Bronchial epithelial cell (primary cell): ENCODE measurements around the gene DNAJB5. TPM values are rescaled to one million over a fixed set of nuclear protein-coding genes. Genes with fewer than 3 reads are reported as not detected.
"Not testable (repeated sequence)": the region's sequence is repeated elsewhere in the genome, so short reads cannot be mapped to it uniquely, and the experiment has no call there.

Source experiments
- DNase-seq: peaks from one replicate; pipeline ENCODE4 v3.0.0-alpha.2; 2010; ENCODE audit warnings: low read depth
- FAIRE-seq: peaks from 2 replicates; lab custom pipeline; 2011; peaks lifted over from hg19 to GRCh38; lab: Jason Lieb, UNC
- H3K27me3 ChIP-seq: 2 replicates; pipeline ENCODE4 v1.5.1; 2011; ENCODE audit warnings: low read length; ENCODE audit not compliant: control insufficient read depth, insufficient read depth
- H3K36me3 ChIP-seq: 2 replicates; pipeline ENCODE4 v1.5.1; 2011; ENCODE audit warnings: low read length; ENCODE audit not compliant: control insufficient read depth, insufficient read depth
- H3K4me3 ChIP-seq: 2 replicates; pipeline ENCODE4 v1.5.1; 2011; ENCODE audit warnings: mild to moderate bottlenecking, low read depth, low read length, control low read depth
- total RNA-seq: library from RNA; depleted of rRNA; stranded (reverse); fragments of >200 nt; gene quantifications from 2 replicates; pipeline ENCODE4 v1.2.1, GENCODE V29; 2014
- TF ChIP-seq, protein P1 (sequence below): IDR thresholded peaks from 2 replicates; pipeline ENCODE4 v1.5.1; 2011; ENCODE audit warnings: mild to moderate bottlenecking, moderate library complexity, low read length, control low read depth, inconsistent platforms; ENCODE audit not compliant: insufficient read depth, severe bottlenecking

DNAJB5 gene
- total RNA-seq, 1 donor from 2014 or later: 8.2 TPM

DNA sequence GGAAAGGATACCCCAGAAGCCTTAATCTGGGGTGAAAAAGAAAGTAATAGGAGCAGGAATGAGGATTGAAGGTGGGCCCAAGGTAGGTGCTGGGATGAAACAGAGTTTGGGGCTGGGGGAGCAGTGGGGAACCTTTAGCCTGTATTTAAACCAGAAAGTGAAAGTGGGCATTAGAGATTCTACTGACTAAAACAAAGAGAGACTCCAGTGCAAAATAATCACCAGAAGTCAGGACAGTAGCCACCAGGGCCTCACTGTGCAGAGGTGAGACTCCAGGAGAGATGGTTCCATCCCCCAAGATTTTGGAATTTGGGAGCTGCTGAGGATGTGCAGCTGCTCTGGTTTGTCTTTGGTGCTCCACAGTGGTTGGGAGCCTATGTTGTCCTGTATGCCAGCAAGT, 13.1 kb downstream of the DNAJB5 start:
- DNase-seq (no peak), FAIRE-seq (no peak)
- Histone ChIP-seq H3K36me3 (no peaks in the 10 kb centered on the region), H3K4me3 (no peak overlapping the region), H3K27me3 (no peaks in the 10 kb centered on the region)
- TF ChIP-seq, protein P1, sequence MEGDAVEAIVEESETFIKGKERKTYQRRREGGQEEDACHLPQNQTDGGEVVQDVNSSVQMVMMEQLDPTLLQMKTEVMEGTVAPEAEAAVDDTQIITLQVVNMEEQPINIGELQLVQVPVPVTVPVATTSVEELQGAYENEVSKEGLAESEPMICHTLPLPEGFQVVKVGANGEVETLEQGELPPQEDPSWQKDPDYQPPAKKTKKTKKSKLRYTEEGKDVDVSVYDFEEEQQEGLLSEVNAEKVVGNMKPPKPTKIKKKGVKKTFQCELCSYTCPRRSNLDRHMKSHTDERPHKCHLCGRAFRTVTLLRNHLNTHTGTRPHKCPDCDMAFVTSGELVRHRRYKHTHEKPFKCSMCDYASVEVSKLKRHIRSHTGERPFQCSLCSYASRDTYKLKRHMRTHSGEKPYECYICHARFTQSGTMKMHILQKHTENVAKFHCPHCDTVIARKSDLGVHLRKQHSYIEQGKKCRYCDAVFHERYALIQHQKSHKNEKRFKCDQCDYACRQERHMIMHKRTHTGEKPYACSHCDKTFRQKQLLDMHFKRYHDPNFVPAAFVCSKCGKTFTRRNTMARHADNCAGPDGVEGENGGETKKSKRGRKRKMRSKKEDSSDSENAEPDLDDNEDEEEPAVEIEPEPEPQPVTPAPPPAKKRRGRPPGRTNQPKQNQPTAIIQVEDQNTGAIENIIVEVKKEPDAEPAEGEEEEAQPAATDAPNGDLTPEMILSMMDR: no peak

DNA sequence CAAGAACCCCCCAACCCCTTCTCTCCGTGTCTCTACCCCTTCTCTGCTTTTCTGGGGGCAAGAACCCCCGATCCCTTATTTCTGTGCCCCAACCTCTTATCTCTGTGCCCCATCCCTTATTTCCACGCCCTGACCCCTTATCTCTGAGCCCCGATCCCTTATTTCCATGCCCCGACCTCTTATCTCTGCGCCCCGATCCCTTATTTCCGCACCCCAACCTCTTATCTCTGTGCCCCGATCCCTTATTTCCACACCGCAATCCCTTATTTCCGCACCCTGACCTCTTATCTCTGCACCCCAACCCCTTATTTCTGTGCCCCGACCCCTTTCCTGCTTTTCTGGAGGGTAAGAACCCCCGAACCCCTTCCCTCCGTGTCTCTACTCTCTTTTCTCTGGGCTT, 14.8 kb downstream of the DNAJB5 start:
- not testable (repeated sequence) for H3K36me3 ChIP-seq, H3K27me3 ChIP-seq, FAIRE-seq, H3K4me3 ChIP-seq, DNase-seq

DNA sequence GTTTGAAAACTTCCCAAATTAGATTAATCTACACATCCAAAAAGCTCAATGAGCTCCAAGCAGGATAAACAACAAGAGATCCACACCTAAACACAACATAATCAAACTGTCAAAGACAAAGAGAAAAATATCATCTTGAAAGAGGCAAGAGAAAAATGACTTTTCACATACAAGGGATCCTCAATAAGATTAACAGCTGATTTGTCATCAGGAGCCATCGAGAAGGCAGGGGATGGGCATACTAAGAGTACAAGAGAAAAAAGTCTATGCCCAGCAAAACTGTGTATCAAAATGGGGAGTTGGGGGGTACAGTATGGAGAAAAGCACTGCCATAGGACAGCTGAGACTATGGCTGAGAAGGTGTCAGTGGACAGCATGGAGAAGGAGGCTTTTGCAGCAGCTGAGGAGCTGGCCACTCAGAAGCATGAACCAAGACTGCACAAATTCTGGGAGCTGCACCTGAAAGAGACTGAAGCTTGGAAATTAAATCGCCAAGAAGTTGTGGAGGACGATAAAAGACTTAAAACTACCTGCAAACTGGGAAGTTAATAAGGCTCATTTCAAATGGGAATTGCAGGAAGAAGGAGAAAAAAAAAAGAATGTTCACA, 20.9 kb downstream of the DNAJB5 start:
- DNase-seq: no peak
- Histone ChIP-seq H3K4me3 (no peak overlapping the region), H3K27me3 (no peaks in the 10 kb centered on the region), H3K36me3 (no peaks in the 10 kb centered on the region)
- no peak for FAIRE-seq
- TF ChIP-seq, protein P1: no peak

DNA sequence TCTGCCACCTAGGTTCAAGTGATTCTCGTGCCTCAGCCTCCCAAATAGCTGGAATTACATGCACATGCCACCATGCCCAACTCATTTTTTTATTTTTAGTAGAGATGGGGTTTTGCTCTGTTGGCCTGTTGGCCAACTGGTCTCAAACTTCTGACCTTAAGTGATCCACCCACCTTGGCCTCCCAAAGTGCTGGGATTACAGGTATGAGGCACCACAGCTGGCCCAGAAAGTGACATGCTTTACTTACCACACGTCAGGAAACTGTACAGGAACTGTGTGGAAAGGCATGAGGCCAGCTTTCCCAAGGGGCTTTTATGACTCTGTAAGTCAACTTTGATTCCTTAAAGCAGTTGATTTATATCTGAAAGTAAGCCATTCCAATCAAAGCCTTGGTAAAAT, 25.0 kb downstream of the DNAJB5 start:
- DNase-seq: no peak
- FAIRE-seq: no peak
- H3K27me3 ChIP-seq: no peaks in the 10 kb centered on the region
- TF ChIP-seq, protein P1: no peak
- no peak overlapping the region for H3K4me3 ChIP-seq
- no peaks in the 10 kb centered on the region for H3K36me3 ChIP-seq

DNA sequence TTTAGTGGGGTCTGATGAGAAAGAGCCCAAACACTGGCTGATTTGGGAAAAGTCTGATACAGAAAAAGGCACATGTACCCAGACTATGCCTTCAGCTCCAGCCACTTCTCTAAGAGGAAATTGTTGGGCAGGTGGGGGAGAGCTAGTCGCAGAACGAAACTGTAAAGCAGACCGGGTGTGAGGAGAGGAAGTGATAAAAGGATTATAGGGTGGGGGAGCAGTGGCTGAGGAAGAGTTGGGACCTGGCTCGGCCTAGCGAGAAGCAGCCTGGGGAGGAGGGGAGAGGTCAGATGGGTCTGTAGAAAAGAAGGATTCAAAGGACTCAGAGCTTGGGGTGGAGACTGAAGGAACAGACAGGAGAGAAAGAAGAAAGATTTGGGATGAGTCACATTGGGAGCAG, 33.9 kb downstream of the DNAJB5 start:
- not testable (repeated sequence) for FAIRE-seq

DNA sequence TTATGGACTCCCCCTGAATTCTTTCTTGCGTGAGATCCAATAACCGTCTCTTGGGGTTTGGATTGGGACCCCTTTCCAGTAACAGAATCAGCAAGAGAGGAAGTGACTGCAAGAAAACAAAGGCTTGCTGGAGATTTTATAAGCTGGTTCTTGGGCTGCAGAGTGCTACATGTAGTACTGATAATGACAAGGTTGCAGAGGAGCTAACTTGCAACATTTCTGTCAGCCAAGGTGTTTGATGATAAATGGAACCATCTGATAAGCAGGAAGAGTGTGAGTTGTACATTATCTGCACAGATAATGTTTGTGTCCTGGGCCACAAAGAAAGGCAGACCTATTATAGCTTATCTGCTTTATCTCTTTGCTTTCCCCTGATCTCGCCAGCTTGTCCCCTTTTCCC, 37.1 kb downstream of the DNAJB5 start:
- TF ChIP-seq, protein P1: no peak
- Histone ChIP-seq H3K27me3 (no peaks in the 10 kb centered on the region), H3K4me3 (no peak overlapping the region), H3K36me3 (peaks cover 4% of the 10 kb centered on the region)
- FAIRE-seq (no peak), DNase-seq (no peak)

More for the DNA sequence above, 33.9 kb downstream of the DNAJB5 start:
- DNase-seq, H3K4me3 ChIP-seq, H3K36me3 ChIP-seq, H3K27me3 ChIP-seq: not testable (repeated sequence)

DNA sequence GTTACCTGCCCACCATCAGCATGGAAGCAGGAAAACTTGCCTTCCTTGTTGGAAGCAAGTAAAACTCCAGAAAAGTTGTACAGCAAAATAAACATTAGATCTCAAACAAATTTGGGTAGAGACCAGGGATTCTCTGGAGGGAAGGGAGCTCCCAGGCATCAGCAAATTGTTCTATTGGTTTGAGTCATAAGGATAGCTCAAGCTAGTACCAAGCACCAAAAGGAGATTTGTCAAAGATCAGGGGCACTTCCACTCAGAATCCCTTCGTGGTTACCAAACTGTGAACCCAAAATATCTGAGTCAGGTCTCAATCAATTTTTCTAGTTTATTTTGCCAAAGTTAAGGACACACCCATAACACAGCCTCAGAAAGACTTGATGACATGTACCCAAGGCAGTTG, 37.8 kb downstream of the DNAJB5 start:
- peaks cover 4% of the 10 kb centered on the region for H3K36me3 ChIP-seq
- DNase-seq: no peak
- no peak for FAIRE-seq
- TF ChIP-seq, protein P1: no peak
- H3K4me3 ChIP-seq: no peak overlapping the region
- no peaks in the 10 kb centered on the region for H3K27me3 ChIP-seq
